PC-9 (cell line): ENCODE results near the gene ME1.

Experiments
- EZH2 ChIP-seq: fragments of 200-600 bp; sonication (generic); IDR thresholded peaks from 2 replicates; pipeline ENCODE4 v1.8.0; 2017; ENCODE audit warnings: antibody characterized with exemption, low read depth
- TF ChIP-seq, protein P1 (sequence below): fragments of 200-600 bp; sonication (generic); conservative IDR thresholded peaks from 2 replicates; pipeline ENCODE4 v1.6.1; 2017; ENCODE audit warnings: mixed run types, antibody characterized with exemption, mild to moderate bottlenecking, moderate library complexity

DNA sequence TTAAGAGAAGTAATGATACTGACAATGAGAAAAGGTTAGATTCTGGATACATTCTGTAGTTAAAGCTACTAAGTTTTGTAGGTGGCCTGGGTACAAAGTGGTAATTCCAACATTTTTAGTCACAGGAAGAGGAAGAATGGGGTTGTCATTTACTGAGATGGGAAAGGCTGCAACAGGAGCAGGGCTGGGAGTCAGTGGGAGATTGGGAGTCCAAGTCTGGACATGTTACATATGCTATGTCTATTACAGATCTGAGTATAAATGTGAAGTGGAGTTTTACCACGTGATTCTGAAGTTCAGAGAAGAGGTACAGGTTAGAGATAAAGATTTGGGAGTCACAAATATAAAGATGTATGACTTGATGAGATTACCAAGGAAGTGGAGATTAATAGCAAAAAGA is 121.5 kb downstream of the ME1 start:
- TF ChIP-seq, protein P1, sequence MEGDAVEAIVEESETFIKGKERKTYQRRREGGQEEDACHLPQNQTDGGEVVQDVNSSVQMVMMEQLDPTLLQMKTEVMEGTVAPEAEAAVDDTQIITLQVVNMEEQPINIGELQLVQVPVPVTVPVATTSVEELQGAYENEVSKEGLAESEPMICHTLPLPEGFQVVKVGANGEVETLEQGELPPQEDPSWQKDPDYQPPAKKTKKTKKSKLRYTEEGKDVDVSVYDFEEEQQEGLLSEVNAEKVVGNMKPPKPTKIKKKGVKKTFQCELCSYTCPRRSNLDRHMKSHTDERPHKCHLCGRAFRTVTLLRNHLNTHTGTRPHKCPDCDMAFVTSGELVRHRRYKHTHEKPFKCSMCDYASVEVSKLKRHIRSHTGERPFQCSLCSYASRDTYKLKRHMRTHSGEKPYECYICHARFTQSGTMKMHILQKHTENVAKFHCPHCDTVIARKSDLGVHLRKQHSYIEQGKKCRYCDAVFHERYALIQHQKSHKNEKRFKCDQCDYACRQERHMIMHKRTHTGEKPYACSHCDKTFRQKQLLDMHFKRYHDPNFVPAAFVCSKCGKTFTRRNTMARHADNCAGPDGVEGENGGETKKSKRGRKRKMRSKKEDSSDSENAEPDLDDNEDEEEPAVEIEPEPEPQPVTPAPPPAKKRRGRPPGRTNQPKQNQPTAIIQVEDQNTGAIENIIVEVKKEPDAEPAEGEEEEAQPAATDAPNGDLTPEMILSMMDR, result no peak
- no peak for TF ChIP-seq EZH2
